ENCODE measurements around the gene SSNA1.

SSNA1 gene

GRCh38 chr9:137147793-137148160, 40.7 kb upstream of the SSNA1 start:
- CTCF ChIA-PET, result no interaction called here
- no peak for DNase-seq (ENCODE audit: low read depth, low spot score)
- H3K4me3 ChIP-seq (ENCODE audit: low read depth, low read length), result no peak overlapping the region
- POLR2A ChIA-PET, result no interaction called here
- no peak for TF ChIP-seq CTCF (IDR thresholded peaks at IDR 0.05; ENCODE audit: insufficient read depth, low read length, missing control alignments)

- no peak overlapping the region for H3K4me3 ChIP-seq (ENCODE audit: low read depth, low read length)
- no peak for TF ChIP-seq CTCF (IDR thresholded peaks at IDR 0.05; ENCODE audit: insufficient read depth, low read length, missing control alignments)
- ChIA-PET CTCF (no interaction called here), POLR2A (interaction anchor here (0.9 kb wide), 1 partner anchor 93 kb away, joined by 3 read pairs; the partner anchor contains the start of gene TUBB4B)
- DNase-seq (ENCODE audit: low read depth, low spot score), result no peak
Measured at GRCh38 chr9:137148242-137148641, 40.2 kb upstream of the SSNA1 start.

- TF ChIP-seq CTCF (IDR thresholded peaks at IDR 0.05; ENCODE audit: insufficient read depth, low read length, missing control alignments), result no peak
- CTCF ChIA-PET, result interaction anchor here (1.1 kb wide), 1 partner anchor 28 kb away, joined by 3 read pairs; no protein-coding TSS in a partner anchor
- no peak overlapping the region for H3K4me3 ChIP-seq (ENCODE audit: low read depth, low read length)
- no peak for DNase-seq (ENCODE audit: low read depth, low spot score)
- POLR2A ChIA-PET, result interaction anchor here (0.9 to 1.2 kb wide), 2 partner anchors 20 to 92 kb away, joined by 3 read pairs; partner anchors contain the start of gene TUBB4B
Measured at GRCh38 chr9:137148661-137149060, 39.8 kb upstream of the SSNA1 start.

GRCh38 chr9:137149363-137149762, 39.1 kb upstream of the SSNA1 start:
- ChIA-PET POLR2A (interaction anchor here (0.9 to 1.2 kb wide), 2 partner anchors 21 to 91 kb away, joined by 3 read pairs; partner anchors contain the start of gene TUBB4B), CTCF (interaction anchor here (1.1 to 1.9 kb wide), 3 partner anchors 19 to 27 kb away, joined by 3 to 4 read pairs (median 4); partner anchors contain the start of gene TMEM210)
- no peak for DNase-seq (ENCODE audit: low read depth, low spot score)
- H3K4me3 ChIP-seq (ENCODE audit: low read depth, low read length), result no peak overlapping the region
- TF ChIP-seq CTCF (IDR thresholded peaks at IDR 0.05; ENCODE audit: insufficient read depth, low read length, missing control alignments), result no peak

- TF ChIP-seq CTCF (IDR thresholded peaks at IDR 0.05; ENCODE audit: insufficient read depth, low read length, missing control alignments), result no peak
- POLR2A ChIA-PET, result interaction anchor here (1.2 kb wide), 1 partner anchor 22 kb away, joined by 3 read pairs; no protein-coding TSS in a partner anchor
- CTCF ChIA-PET, result interaction anchor here (1.1 to 1.9 kb wide), 4 partner anchors 20 to 86 kb away, joined by 3 to 4 read pairs (median 4); partner anchors contain the start of gene TMEM210
Measured at GRCh38 chr9:137149942-137150616, 38.4 kb upstream of the SSNA1 start.

GRCh38 chr9:137150617-137151457, 37.6 kb upstream of the SSNA1 start:
- POLR2A ChIA-PET, result no interaction called here
- no peak for DNase-seq (ENCODE audit: low read depth, low spot score)
- no peak for TF ChIP-seq CTCF (IDR thresholded peaks at IDR 0.05; ENCODE audit: insufficient read depth, low read length, missing control alignments)
- CTCF ChIA-PET, result interaction anchor here (1.3 to 1.9 kb wide), 3 partner anchors 20 to 87 kb away, joined by 3 to 4 read pairs (median 4); partner anchors contain the start of gene TMEM210
- no peak overlapping the region for H3K4me3 ChIP-seq (ENCODE audit: low read depth, low read length)

More at GRCh38 chr9:137149942-137150616, 38.4 kb upstream of the SSNA1 start:
- no peak overlapping the region for H3K4me3 ChIP-seq (ENCODE audit: low read depth, low read length)
- no peak for DNase-seq (ENCODE audit: low read depth, low spot score)

Data from AG04449 (cell line).